UCSD-AML1 (cell line): ENCODE results near the gene RASGRP4.

ENCODE experiments used
- DNase-seq: peaks from one replicate; lab custom pipeline; 2025; ENCODE audit not compliant: unreplicated experiment; lab: John Stamatoyannopoulos, UW

The RASGRP4 gene

DNA sequence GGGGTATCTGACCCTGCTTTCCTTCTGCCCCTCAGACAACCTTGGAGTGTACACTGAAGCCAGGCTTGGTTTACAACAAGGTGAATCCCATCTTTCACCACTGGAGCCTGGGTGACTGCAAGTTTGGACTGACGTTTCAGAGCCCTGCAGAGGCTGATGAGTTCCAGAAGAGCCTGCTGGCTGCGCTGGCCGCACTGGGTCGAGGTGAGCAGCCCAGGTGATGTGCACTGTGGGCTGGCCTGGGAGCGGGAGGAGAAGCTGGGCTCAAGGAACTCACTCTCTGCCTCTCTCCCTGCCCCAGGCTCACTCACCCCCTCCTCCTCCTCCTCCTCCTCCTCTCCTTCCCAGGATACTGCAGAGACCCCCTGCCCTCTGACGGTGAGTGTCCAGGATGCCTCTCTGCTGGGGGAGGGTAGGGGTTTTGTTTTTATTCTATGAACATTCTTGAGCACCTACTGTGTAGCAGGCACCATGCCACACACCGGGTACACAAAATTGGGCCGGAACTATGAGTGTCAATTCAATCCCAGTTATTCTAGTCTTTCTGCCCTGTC is 34.0 kb downstream of the RASGRP4 start:
- no peak for DNase-seq

DNA sequence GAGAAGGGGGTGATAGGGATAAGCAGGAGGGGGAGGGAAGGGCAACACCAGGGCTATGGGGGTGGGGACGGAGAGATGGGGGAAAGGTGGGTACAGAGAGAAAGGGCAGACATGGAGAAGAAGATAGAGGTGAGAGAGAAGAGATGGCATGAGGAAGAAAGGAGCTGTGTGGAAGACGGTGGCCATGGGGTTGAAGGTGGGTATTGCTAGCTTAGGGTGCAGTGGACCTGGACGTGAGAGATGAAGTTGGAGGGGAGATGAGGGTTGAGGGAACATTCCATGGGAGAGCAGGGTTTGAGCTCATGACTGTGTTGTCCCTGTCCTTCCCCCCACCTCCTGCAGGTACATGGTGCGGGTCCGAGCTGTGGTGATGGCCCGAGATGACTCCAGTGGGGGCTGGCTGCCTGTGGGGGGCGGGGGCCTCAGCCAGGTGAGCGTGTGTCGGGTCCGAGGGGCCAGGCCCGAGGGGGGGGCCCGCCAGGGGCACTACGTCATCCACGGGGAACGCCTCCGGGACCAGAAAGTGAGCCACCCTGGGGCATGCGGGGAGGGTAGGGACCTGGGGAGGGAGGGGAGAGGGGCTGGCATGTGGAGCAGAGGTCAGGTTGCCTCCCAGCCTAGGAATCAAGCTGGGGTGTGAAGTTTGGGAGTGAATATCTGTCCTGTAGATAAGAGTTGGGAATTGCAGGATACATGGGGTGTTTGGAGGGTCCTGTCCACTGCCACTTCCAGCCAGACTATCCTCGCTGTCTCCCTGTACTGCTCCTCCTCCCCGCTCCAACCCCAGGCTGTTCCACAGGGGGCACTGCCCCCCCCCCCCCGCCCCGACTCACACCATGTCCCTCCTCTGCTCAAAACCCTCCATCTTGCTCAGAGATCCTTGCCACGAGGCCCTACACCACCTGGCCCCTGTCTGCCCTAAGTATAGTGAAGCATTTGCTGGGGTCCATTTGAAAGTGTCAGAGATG is 35.8 kb downstream of the RASGRP4 start:
- DNase-seq, result no peak

DNA sequence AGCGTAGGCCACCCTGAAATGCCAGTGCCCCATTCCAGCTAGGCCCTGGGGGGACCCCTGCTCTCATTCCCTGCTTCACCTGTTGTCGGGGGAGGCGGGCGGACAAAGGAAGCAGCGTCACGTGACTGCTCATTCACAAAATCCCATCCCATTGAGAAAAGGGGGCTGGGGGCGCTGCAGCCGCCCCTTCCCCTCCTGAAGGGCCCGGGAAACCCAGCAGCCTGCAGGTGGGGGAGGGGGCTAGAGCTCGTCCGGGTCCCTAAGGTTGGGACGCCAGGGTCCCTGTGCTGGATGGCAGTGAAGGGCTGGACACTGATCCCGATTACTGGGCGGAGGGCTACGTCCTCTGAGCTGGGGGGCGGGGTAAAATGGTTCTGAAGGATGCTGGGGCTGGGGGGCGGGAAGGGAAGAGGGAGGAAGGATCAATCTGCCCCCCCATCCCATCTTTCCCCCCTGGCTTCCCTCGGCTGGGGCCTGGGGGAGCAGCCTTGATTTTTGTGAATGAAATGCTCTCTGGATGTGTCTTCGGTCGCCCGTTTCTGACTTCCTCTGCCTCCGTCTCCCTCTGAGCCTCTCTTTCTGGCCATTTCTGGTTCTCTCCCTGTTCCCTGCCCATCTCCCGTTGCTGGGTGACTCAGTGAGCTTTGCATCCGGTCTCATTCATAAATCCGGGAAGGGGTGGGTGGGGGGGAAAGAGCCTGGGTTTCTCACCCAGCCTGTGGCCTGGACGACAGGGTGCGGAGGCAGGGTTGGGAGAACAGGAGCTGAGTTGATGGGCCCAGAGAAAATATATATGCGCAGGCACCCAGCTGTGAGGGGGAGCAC is 36.7 kb downstream of the RASGRP4 start:
- DNase-seq, result no peak

- DNase-seq, result no peak
These were observed 37.5 kb downstream of the RASGRP4 start, which contains the start of gene SPRED3 for GRCh38 chr19:38388349-38389100. Gene SPRED3, plus strand, starts transcription at chr19:38388697. Its CDS starts 1,606 bp downstream, at chr19:38390303.

GRCh38 chr19:38387550-38388348 is 38.3 kb downstream of the RASGRP4 start, which contains the start of gene GGN:
Gene GGN, minus strand, starts transcription at chr19:38388034. Its CDS starts 773 bp downstream, at chr19:38387261.
- peak; percentile 86 for DNase-seq

GRCh38 chr19:38386971-38387549 is 39.0 kb downstream of the RASGRP4 start:
- no peak for DNase-seq

GRCh38 chr19:38386300-38386970 is 39.6 kb downstream of the RASGRP4 start:
- DNase-seq, result no peak

GRCh38 chr19:38385804-38386257 is 40.2 kb downstream of the RASGRP4 start:
- no peak for DNase-seq

- no peak for DNase-seq
These were observed 40.8 kb downstream of the RASGRP4 start for GRCh38 chr19:38385057-38385803.

DNA sequence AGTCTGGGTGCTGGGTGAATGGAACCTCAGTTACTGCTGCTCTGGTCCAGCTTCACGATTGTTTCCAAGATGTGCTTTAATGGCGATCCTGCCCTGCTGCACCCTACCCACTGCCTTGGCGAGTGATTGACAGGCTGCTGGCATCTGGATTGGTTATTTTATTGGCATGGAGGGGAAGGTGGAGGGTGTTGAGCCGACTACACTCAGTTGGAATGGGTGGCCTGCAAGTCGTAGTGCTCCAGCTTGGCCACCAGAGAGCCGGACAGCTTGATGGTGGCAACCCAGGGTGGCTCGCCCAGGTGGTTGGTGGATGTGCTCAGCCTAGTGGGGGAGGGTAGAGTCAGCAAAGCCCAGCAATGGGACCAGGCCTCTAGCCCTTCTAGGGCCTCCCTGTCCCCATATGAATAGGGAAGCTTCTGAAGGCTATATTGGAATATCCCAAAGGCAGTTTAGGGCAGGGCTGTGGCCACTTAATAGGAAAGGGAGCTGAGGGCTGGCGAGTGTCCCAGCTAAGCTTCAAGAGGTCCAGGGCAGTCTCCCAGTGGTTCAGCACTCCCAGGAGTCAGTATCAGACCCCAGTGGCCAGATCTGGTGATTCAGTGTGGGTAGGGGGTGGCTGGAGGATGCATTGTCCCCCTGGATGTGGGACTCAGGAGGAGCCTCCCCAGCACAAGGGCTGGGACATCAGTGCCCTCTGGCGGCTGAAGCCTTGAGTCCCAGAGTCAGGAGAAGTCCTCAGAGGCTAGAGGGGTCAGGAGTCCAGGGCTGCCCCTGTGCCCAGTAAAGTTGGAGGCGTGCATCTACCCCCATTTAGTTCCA is 41.6 kb downstream of the RASGRP4 start:
- DNase-seq, result no peak

GRCh38 chr19:38383743-38384142 is 42.3 kb downstream of the RASGRP4 start:
- DNase-seq, result no peak

DNA sequence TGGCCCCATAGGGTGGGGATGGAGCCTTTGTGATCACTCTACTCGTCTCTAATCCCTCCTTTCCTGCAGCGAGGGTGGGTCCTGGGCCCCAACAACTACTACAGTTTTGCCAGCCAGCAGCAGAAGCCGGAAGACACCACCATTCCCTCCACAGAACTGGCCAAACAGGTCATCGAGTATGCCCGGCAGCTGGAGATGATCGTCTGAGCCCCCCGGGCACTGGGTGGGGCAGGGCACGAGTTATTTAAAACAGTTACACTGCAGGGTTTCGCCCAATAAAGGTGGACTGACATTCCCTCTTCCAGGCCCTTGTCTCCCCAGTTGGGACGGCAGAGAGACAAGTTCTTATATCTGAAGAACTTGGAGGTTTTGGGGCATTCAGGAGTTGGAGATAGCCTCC is 42.8 kb downstream of the RASGRP4 start:
- DNase-seq, result no peak

- no peak for DNase-seq
These were observed 44.9 kb downstream of the RASGRP4 start for GRCh38 chr19:38381138-38381537.

DNA sequence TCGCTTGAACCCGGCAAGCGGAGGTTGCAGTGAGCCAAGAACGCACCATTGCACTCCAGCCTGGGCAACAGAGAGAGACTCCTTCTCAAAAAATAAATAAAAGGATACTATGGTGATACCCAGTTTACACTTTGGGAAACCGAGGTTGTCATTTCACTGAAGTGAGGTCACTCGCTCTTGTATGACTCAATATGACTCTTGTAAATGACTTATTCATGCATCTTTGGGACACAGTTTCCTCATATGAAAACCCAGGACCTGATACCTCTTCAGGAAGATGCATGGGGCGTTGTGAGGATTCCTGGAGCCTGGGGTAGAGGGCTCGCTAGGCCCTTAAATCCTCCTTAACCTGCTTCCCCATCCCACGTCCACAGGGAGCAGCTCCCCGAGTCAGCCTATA is 47.2 kb downstream of the RASGRP4 start:
- DNase-seq, result no peak

DNA sequence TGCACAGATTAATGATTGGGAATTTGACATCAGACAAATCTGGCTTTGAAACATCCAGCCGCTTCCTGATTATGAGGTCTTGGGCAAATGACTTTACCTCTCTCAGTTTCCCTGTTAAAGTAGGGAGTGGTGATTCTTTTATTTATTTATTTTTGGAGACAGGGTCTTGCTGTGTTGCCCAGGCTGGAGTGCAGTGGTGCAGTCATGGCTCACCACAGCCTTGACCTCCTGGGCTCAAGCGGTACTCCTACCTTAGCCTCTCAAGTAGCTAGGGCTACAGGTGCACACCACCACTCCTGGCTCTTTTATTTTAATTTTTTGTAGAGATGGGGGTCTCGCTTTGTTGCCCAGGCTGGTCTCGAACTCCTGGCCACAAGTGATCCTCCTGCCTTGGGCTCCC is 49.0 kb downstream of the RASGRP4 start:
- DNase-seq, result no peak

- no peak for DNase-seq
These were observed 49.4 kb downstream of the RASGRP4 start for GRCh38 chr19:38376576-38376975.

GRCh38 chr19:38375748-38376147 is 50.3 kb downstream of the RASGRP4 start:
- no peak for DNase-seq
